ENCODE data around the gene RPEL1.
"Not testable (repeated sequence)": the region's sequence is repeated elsewhere in the genome, so short reads cannot be mapped to it uniquely, and the experiment has no call there.

DNA sequence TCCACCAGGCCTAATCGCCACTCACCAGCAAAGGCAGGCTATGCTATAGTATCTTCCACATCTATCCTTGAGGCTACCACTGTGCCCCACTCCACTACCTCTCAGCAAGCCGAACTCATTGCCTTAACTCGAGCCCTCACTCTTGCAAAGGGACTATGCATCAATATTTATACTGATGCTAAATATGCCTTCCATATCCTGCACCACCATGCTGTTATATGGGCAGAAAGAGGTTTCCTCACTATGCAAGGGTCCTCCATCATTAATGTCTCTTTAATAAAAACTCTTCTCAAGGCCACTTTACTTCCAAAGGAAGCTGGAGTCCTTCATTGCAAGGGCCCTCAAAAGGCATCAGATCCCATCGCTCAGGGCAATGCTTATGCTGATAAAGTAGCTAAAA, 35.4 kb upstream of the RPEL1 start:
- TF ChIP-seq, protein P1, sequence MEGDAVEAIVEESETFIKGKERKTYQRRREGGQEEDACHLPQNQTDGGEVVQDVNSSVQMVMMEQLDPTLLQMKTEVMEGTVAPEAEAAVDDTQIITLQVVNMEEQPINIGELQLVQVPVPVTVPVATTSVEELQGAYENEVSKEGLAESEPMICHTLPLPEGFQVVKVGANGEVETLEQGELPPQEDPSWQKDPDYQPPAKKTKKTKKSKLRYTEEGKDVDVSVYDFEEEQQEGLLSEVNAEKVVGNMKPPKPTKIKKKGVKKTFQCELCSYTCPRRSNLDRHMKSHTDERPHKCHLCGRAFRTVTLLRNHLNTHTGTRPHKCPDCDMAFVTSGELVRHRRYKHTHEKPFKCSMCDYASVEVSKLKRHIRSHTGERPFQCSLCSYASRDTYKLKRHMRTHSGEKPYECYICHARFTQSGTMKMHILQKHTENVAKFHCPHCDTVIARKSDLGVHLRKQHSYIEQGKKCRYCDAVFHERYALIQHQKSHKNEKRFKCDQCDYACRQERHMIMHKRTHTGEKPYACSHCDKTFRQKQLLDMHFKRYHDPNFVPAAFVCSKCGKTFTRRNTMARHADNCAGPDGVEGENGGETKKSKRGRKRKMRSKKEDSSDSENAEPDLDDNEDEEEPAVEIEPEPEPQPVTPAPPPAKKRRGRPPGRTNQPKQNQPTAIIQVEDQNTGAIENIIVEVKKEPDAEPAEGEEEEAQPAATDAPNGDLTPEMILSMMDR (conservative IDR thresholded peaks at IDR 0.05; ENCODE audit: low read length), result not testable (repeated sequence)
- not testable (repeated sequence) for TF ChIP-seq EZH2phosphoT487 (IDR thresholded peaks at IDR 0.05; ENCODE audit: borderline replicate concordance, low read depth, low read length)

Measured in OCI-LY7 (cell line).